ENCODE measurements around the gene RPUSD4. TPM values are rescaled to one million over a fixed set of nuclear protein-coding genes. Genes with fewer than 3 reads are reported as not detected.
"Not testable (repeated sequence)": the region's sequence is repeated elsewhere in the genome, so short reads cannot be mapped to it uniquely, and the experiment has no call there.

RPUSD4 gene
- total and polyA plus RNA-seq, 2 experiments from 2014 or later = 20.8 to 60.8 TPM

- Mint-ChIP-seq H3K27ac (no peak overlapping the region), H3K36me3 (ENCODE audit: low read depth) (peaks cover 54% of the 10 kb centered on the region; the same call in 2 of the 3 replicates), H3K4me1 (no peaks in the 10 kb centered on the region), H3K27me3 (ENCODE audit: insufficient read depth, low read depth, poor library complexity) (no peaks in the 10 kb centered on the region), H3K9me3 (no peaks in the 10 kb centered on the region), H3K4me3 (no peak overlapping the region)
- H3K9me2 ChIP-seq (ENCODE audit: insufficient read depth) = no peaks in the 10 kb centered on the region
- ATAC-seq = no peak
- H4K20me1 ChIP-seq (replicated peaks; ENCODE audit: insufficient read depth) = 0 out of 2 replicates have a peak, but pooled peaks cover 13% of the 10 kb centered on the region
- H3K4me1 ChIP-seq (ENCODE audit: insufficient read depth) = no peaks in the 10 kb centered on the region
- no peak overlapping the region for H3K4me2 ChIP-seq
- TF ChIP-seq REST (IDR thresholded peaks at IDR 0.05; ENCODE audit: unreplicated experiment) (no peak), ZNF462 (CRISPR knock-in tag; IDR thresholded peaks at IDR 0.05) (no peak), ZNF114 (CRISPR knock-in tag; IDR thresholded peaks at IDR 0.05) (no peak), CTCF (conservative IDR thresholded peaks at IDR 0.05; ENCODE audit: low read depth in 2 of 2) (no peak), EZH2phosphoT487 (IDR thresholded peaks at IDR 0.05; ENCODE audit: unreplicated experiment) (no peak), EZH2 (IDR thresholded peaks at IDR 0.05; ENCODE audit: low read depth, unreplicated experiment) (no peak)
- TF ChIP-seq, protein P1, sequence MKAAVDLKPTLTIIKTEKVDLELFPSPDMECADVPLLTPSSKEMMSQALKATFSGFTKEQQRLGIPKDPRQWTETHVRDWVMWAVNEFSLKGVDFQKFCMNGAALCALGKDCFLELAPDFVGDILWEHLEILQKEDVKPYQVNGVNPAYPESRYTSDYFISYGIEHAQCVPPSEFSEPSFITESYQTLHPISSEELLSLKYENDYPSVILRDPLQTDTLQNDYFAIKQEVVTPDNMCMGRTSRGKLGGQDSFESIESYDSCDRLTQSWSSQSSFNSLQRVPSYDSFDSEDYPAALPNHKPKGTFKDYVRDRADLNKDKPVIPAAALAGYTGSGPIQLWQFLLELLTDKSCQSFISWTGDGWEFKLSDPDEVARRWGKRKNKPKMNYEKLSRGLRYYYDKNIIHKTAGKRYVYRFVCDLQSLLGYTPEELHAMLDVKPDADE (IDR thresholded peaks at IDR 0.05) = no peak
- H3K79me2 ChIP-seq (replicated peaks; ENCODE audit: insufficient read depth) = no peaks in the 10 kb centered on the region
- H3K36me3 ChIP-seq (ENCODE audit: insufficient read depth) = peaks cover 13% of the 10 kb centered on the region
- no peak overlapping the region for H3K27ac ChIP-seq (ENCODE audit: low read depth)
- no peak overlapping the region for H3K4me3 ChIP-seq
- no peak overlapping the region for H2AFZ ChIP-seq
- DNase-seq (ENCODE audit: low spot score) = no peak
- H3F3A ChIP-seq (replicated peaks; ENCODE audit: low read depth) = peaks cover 6% of the 10 kb centered on the region; the same call in 1 of the 2 replicates
- H3K27me3 ChIP-seq (ENCODE audit: insufficient read depth) = no peaks in the 10 kb centered on the region
Observed at GRCh38 chr11:126256216-126256615, 44.8 kb upstream of the RPUSD4 start.

- H3F3A ChIP-seq (replicated peaks; ENCODE audit: low read depth); H3K9me3 Mint-ChIP-seq; H3K79me2 ChIP-seq (replicated peaks; ENCODE audit: insufficient read depth); DNase-seq (ENCODE audit: low spot score); H3K4me1 ChIP-seq (ENCODE audit: insufficient read depth); H3K9me2 ChIP-seq (ENCODE audit: insufficient read depth); H3K27me3 Mint-ChIP-seq (ENCODE audit: insufficient read depth, low read depth, poor library complexity); H3K27me3 ChIP-seq (ENCODE audit: insufficient read depth); H3K4me2 ChIP-seq; H2AFZ ChIP-seq; H3K4me3 ChIP-seq; H3K4me3 Mint-ChIP-seq; H3K27ac ChIP-seq (ENCODE audit: low read depth); H3K27ac Mint-ChIP-seq; ATAC-seq; H4K20me1 ChIP-seq (replicated peaks; ENCODE audit: insufficient read depth); H3K4me1 Mint-ChIP-seq: not testable (repeated sequence)
- H3K36me3 Mint-ChIP-seq (ENCODE audit: low read depth) = peaks cover 57% of the 10 kb centered on the region; the same call in 2 of the 3 replicates
- peaks cover 19% of the 10 kb centered on the region for H3K36me3 ChIP-seq (ENCODE audit: insufficient read depth)
Observed at GRCh38 chr11:126255507-126255906, 44.1 kb upstream of the RPUSD4 start.

Data from GM23338 (cell line).